ENCODE data around the gene KRTAP13-2.

DNA sequence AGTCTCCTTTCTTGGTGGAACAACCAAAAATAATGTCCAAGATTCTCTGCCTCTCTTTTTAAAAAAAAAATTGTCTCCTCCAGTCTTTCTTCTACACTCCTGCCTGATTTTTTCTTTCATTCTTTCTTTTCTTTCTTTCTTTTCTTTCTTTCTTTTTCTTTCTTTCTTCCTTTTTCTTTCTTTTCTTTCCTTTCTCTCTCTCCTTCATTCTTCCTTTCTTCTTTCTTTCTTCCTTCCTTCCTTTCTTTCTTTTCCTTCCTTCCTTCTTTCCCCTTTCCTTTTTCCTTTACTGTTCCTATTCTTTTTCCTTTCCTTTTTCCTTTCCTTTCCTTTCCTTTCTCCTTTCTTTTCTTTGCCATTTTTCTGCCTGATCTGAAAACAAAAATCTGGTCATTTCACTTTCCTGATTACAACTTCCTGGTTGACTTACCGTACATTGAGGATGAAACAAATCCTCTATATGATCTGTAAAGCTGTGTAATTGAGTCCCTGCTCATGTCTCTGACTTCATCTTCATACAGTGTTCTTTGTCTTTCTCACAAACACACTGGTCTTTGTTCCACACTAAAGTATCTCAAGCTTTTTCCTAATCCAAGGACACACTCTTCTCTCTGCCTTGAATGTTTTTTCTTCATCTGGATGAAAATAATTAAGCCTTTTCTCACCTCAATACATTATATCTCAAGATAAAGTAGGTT lies 17.6 kb downstream of the KRTAP13-2 start:
- TF ChIP-seq CTCF (IDR thresholded peaks at IDR 0.05; ENCODE audit: low read depth, low read length) = no peak
- TF ChIP-seq POLR2A (IDR thresholded peaks at IDR 0.05; ENCODE audit: extremely low read depth, insufficient read length) = no peak
